ENCODE data around the gene KCNIP3.

Gene KCNIP3

GRCh38 chr2:95344656-95345055 is 47.5 kb downstream of the KCNIP3 start:
- no peak overlapping the region for H3K4me3 ChIP-seq (ENCODE audit: low read depth, low read length)
- TF ChIP-seq CTCF (IDR thresholded peaks at IDR 0.05; ENCODE audit: low read depth, low read length) = no peak

- no peak for TF ChIP-seq CTCF (IDR thresholded peaks at IDR 0.05; ENCODE audit: low read depth, low read length)
- H3K4me3 ChIP-seq (ENCODE audit: low read depth, low read length) = peak overlapping the region; percentile 66
These were observed 48.0 kb downstream of the KCNIP3 start for GRCh38 chr2:95345081-95345562.

- peak overlapping the region; percentile 66 for H3K4me3 ChIP-seq (ENCODE audit: low read depth, low read length)
- peak; percentile 95 for TF ChIP-seq CTCF (IDR thresholded peaks at IDR 0.05; ENCODE audit: low read depth, low read length)
These were observed 48.5 kb downstream of the KCNIP3 start for GRCh38 chr2:95345563-95346230.

GRCh38 chr2:95346231-95346737 is 49.1 kb downstream of the KCNIP3 start:
- no peak for TF ChIP-seq CTCF (IDR thresholded peaks at IDR 0.05; ENCODE audit: low read depth, low read length)

GRCh38 chr2:95346738-95347671 is 49.9 kb downstream of the KCNIP3 start:
- no peak for TF ChIP-seq CTCF (IDR thresholded peaks at IDR 0.05; ENCODE audit: low read depth, low read length)
- peak overlapping the region; percentile 29 for H3K4me3 ChIP-seq (ENCODE audit: low read depth, low read length)

More at GRCh38 chr2:95346231-95346737, 49.1 kb downstream of the KCNIP3 start:
- H3K4me3 ChIP-seq (ENCODE audit: low read depth, low read length) = peak overlapping the region; percentile 66

GRCh38 chr2:95347681-95348608 is 50.8 kb downstream of the KCNIP3 start:
- no peak overlapping the region for H3K4me3 ChIP-seq (ENCODE audit: low read depth, low read length)

More at GRCh38 chr2:95347681-95348608, 50.8 kb downstream of the KCNIP3 start:
- TF ChIP-seq CTCF (IDR thresholded peaks at IDR 0.05; ENCODE audit: low read depth, low read length) = no peak

All from WI38 (cell line).